HG03558 (cell line): ENCODE results near the gene ZNF441.
"Not testable (repeated sequence)": the region's sequence is repeated elsewhere in the genome, so short reads cannot be mapped to it uniquely, and the experiment has no call there.

ENCODE experiments used
- ATAC-seq: cut with Tn5 transposase; IDR thresholded peaks from one replicate; pipeline ENCODE4 v1.9.1; 2021; ENCODE audit warnings: moderate number of reproducible peaks; ENCODE audit not compliant: unreplicated experiment; ENCODE audit errors: extremely low read depth

ZNF441 gene

GRCh38 chr19:11776669-11777068 lies 9.9 kb downstream of the ZNF441 start:
- not testable (repeated sequence) for ATAC-seq

- no peak for ATAC-seq
These were observed 13.7 kb downstream of the ZNF441 start for GRCh38 chr19:11780431-11781020.

GRCh38 chr19:11781295-11782057 lies 14.7 kb downstream of the ZNF441 start:
- no peak for ATAC-seq

GRCh38 chr19:11783767-11784166 lies 17.0 kb downstream of the ZNF441 start:
- no peak for ATAC-seq

- ATAC-seq = no peak
These were observed 17.6 kb downstream of the ZNF441 start for GRCh38 chr19:11784356-11784755.

GRCh38 chr19:11787536-11787935 lies 20.7 kb downstream of the ZNF441 start:
- no peak for ATAC-seq

GRCh38 chr19:11792942-11793341 lies 26.1 kb downstream of the ZNF441 start:
- no peak for ATAC-seq

- peak; percentile 55 for ATAC-seq
These were observed 30.7 kb downstream of the ZNF441 start for GRCh38 chr19:11797491-11797890.

GRCh38 chr19:11798391-11799330 lies 31.9 kb downstream of the ZNF441 start, which contains the start of gene ZNF491:
Gene ZNF491, plus strand, starts transcription at chr19:11798523. Its CDS starts 7,431 bp downstream, at chr19:11805954.
- ATAC-seq = peak; percentile 76

- ATAC-seq = no peak
These were observed 39.7 kb downstream of the ZNF441 start for GRCh38 chr19:11806354-11807098.

- ATAC-seq = no peak
These were observed 40.2 kb downstream of the ZNF441 start for GRCh38 chr19:11807099-11807380.

- no peak for ATAC-seq
These were observed 46.9 kb downstream of the ZNF441 start for GRCh38 chr19:11813703-11814028.

- no peak for ATAC-seq
These were observed 47.4 kb downstream of the ZNF441 start, which contains the start of gene ZNF440 for GRCh38 chr19:11814029-11814699. Gene ZNF440, plus strand, starts transcription at chr19:11814273. Its CDS starts 175 bp downstream, at chr19:11814448.

- ATAC-seq = no peak
These were observed 47.9 kb downstream of the ZNF441 start for GRCh38 chr19:11814700-11815035.

GRCh38 chr19:11821474-11822109 lies 54.8 kb downstream of the ZNF441 start:
- no peak for ATAC-seq

GRCh38 chr19:11828957-11829876 lies 62.4 kb downstream of the ZNF441 start:
- ATAC-seq = not testable (repeated sequence)

- ATAC-seq = no peak
These were observed 65.6 kb downstream of the ZNF441 start for GRCh38 chr19:11832253-11832912.

- ATAC-seq = no peak
These were observed 66.7 kb downstream of the ZNF441 start for GRCh38 chr19:11833541-11833940.
